NOMO-1 treated with DMSO at 0.1 percent for 48 hours (cell line): ENCODE results near the gene PTPRM.

Experiments used
- DNase-seq: peaks from one replicate; lab custom pipeline; 2025; ENCODE audit not compliant: unreplicated experiment; lab: John Stamatoyannopoulos, UW

PTPRM gene

DNA sequence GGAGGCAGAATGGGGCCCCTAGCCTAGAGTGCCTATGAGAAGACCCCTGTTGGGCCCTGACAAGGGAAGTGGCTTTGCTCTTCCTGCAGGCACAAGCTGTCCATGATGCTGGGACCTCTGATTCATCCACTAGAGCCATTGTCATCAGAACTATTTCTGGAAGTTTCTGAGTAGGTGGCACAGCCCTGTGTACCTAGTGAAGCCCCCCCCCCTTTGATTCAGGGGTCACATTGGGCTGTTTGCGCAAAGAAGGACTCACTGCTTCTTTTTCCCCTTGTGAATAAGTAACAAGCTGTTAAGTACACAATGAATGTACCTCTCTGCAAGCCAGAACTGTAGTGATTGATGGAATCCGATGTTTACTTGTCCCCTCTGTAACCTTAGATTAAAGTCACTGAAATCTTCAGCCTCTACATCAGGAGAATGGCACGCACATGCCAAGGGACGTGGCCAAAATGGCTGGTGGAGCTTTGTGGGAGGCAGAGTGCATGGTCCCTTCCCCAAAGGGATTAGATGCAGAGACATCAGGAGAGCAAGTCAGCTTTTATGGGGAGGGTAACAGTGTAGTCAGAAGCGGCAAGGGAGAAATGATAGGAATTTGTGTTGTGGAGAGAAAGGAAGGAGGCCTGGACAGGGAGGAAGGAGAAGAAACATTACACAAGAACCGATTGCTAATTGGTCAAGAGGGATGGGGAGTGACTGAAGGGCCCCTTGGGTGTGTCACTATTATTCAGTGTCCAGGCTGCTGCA, 774.5 kb downstream of the PTPRM start:
- DNase-seq, result no peak

DNA sequence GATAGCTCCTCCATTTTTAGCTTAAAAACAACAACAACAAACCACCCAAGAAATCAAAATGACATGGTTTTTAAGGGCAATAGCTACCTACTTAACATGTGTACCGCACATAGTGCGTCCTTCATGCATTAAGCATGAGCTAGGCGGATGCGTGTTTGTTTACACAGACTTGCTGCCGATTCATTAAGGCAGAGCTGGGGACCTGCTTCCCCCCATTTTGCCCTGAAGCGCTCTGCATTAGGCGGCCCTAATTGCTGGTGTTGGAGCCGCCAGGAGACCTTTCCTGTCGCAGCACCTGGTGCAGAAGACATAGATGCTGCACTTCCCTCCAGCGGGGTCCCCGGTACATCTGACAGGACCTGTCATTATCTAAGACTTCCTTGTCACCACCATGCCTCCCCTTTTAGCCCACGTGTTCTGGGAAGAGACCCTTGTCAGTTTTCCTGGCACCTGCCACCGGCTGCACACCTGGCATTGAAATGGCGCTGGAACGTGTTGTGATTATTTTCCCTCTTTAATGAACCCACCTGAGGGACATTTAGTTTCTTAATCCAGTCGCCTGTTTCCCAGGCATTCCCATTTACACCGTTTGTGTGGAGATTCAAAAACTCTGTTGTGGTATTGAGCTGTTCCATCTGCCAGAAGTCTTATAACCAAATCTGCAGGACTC, 781.1 kb downstream of the PTPRM start:
- no peak for DNase-seq

DNA sequence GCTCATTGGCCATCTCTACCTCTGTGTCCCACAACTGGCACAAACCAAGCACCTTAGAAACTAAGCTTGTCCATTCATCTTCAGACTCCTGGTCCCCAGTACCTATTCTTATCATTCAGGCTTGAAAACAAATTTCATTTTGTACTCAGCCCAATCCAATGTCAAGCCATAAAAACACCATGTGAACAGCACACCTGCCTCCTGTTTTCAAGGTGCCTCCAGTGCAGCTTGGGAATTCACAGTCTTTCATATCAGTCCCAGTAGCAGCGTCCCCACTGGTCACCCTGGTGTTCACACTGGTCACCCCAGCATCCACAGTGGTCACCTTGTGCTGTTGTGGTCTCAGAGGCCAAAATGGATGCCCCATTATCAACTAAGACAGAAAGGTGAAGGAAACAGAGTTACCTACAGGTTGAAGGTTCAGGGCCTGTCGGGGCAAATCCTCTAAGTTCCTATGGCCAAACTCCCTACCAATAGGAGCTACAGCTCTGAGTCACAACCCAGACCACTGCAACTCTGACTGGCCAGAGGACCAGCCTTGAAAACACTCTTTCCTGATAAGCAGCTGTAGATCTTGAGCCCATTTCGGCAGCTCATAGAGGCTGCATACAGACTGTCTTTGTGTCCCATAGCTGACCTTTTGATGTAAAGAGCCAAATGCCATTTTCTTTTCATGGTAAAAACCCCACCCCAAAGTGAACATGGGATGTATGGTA, 782.6 kb downstream of the PTPRM start:
- DNase-seq, result no peak

DNA sequence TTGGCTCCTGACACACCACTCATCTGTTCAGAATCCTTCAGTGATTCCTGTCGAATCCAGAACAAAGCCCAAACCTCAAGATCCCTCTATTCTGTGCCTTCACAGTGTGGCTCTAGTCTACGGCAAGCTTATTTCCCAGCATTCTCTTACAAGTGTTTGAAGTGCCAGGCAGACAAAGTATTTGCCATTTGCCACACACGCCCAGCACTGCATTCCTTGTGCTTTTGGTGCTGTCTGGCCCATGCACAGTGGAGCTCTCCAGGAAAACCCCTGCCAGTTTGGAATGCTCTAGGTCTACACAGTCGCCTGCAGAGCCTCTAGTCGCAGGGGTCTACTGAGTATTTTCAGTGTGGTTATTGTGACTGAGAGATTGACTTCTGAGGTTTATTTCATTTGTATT, 783.5 kb downstream of the PTPRM start:
- no peak for DNase-seq

DNA sequence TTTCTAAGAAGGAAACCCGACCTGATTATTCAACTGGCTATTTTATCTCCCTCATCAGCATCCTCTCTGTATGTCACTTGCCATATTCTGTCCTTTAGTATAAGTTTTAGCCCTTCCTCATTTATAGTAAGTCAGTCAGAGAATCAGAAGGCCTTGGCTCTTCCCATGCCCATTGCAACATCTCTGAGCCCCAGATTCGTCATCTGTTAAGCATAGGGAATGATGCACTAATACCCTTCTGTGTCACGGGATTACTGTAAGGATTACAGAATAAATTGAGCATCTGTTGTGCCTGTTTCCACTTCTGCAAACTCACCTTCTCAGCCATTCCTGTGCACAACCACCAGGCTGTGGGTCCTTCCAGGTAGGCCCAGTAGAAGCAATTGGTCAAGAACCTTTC, 784.0 kb downstream of the PTPRM start:
- DNase-seq, result no peak

DNA sequence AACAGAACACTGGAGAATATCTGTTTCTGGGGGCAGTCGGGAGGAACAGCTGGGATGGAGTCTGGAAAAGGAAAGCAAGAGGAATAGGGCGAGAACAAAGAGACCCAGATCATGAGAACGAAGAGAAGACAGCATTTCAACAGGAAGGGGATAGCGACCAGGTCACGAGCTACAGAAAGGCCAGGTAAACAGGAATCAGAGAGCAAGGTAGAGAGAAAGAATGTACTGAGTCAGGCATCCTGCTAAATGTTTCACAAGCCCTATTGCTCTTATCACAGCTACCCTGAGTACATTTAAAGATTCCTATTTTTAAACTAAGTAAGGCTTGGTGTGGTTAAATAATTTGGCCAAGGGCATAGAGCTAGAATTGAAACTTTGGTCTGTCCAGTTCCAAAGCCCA, 787.2 kb downstream of the PTPRM start:
- no peak for DNase-seq

DNA sequence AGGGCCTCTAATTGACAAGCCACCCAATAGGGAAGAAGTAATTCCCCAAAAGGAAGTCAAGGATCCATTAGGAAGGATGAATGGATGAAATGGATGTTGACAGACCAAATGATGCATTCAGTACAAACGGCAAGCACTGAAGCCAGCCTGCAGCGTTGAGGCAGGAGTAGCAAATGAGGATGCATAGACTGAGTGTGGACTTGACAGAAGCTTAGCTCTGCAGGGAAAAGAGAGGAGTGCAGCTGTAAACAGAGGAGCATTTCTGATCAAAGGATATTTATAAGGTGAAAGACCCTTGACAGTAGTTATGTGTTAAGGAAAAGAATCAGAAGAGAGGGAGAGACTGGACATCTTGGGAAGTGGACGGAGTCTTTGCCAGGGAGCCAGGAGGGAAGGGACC, 788.9 kb downstream of the PTPRM start:
- DNase-seq, result no peak

DNA sequence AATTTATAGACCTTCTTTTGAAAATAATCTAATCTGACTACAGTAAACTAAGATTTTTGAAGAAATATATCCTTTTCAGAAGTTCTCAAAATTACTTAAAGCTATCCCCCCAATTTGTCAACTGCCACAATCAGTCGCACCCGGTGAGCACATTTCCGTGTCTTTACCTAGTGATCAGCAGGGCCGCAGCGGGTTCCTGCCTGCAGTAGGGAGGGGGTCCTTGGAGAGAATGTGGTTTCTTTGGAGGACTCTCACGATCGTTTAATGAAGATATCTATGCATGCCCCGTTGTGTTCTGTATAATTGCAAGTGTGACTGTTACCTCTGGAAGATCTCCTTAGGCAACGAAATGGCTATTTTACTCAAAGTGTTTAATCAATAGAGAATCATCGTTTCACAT, 790.2 kb downstream of the PTPRM start:
- DNase-seq, result no peak

DNA sequence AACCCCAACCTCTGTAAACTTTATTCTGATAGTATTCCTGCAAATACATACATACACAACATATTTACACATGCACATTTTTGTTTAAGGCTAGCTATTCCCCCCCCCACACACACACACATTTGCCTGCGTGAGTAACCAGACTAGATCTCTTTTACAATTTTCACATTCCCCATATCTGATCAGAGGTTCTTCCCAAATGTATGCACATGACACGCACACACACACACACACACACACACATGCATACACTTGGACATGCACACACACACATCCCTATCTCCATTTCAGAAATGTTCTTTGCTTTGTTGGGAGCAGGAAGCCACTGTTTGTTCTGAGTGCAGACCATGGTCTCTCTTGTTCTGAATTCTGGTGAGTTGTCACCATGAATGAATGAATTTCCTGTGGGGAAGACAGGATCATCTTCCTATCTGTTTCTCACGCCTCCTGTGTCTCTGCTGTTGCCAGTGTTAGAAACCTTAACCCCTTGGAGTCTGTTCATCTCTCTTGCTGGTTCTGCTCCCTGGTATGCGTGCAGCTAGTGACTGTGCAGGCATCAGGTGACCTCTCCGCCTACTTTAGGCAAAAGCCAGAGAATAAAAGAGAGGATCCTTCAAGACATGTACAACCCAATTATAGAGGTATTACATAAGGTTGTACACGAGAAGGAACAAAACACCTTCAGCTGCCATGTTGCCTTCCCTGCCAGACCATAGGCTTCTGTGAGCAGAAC, 791.1 kb downstream of the PTPRM start:
- DNase-seq, result no peak

DNA sequence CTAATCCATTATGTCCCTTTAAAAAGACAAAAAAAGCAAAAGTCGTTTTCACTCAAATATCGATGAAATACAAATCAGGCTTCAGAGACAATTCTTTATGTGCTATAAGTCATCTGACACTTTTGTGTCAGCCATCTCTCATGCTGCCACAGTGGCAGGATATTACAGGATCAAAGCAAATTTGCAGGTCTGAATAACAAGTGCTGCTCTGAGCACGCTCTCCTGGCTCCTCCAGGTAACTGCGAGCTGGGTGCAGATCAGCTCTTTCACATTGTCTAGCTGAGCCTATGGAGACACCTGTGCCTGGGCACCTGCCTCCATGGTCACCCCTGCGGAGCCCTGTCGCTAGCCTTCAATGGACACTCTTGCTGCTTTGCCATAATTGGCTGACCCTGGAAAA, 792.0 kb downstream of the PTPRM start:
- no peak for DNase-seq

DNA sequence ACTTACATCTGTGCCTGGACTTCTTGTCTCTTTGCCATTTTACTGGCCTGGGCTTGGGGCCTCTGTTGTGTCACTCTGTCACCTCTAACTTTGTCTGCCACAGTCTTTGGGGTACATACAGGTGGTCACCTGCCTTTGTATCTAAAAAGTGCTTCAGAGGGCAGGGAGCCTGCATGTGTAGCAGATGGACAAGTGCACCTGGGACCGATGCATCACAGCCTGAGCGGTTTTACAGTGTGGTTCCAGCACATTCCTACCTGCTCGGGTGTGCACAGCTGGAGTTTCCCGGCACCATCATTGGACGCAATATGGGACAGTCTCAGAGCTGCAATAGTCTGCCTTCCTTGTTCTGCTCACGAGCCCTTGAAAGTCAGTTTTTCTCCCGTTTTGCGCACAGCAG, 792.4 kb downstream of the PTPRM start:
- DNase-seq, result no peak

DNA sequence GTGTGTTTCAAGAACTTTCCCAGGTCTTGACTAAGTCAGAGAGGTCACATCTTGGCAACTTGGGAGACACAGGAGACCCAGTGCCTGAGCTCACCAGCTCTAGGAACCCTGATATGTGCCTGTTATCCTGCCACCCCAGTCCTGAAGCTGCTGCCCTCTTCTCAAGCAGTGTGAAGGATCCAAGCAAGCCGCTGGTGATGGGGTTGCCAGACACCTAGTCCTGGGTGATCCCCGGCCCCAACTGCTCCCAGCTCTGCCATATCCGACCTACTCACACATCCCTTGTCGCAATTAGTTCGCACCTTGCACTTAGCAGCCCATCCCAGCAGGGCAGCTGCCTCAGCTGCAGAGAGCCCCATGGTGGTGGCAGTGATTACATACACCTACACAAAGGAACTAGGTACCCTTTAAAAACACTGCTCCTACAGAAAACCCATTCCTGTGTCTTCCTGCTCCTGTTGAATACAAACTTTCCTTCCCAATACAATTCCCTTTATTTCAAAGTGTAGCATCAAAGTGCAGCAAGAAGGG, 794.9 kb downstream of the PTPRM start:
- no peak for DNase-seq

DNA sequence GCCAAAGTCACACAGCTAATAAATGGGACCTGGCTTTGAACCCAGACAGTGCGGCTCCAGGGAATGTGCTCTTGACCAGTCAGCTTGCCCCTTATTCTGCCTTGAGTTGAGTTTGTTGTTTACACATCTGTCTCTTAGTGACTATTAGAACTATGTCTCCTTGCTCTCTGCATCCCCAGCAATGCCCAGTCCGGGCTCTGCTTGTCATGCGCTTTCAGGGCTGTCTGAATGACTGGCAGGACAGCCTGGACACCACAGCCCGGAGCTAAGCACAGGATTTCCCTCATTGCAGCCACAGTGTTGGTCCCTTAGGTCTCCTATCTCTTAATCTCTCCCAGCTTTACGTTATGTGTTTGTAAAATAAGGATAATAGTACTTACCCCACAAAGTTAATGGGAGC, 795.7 kb downstream of the PTPRM start:
- DNase-seq, result no peak

DNA sequence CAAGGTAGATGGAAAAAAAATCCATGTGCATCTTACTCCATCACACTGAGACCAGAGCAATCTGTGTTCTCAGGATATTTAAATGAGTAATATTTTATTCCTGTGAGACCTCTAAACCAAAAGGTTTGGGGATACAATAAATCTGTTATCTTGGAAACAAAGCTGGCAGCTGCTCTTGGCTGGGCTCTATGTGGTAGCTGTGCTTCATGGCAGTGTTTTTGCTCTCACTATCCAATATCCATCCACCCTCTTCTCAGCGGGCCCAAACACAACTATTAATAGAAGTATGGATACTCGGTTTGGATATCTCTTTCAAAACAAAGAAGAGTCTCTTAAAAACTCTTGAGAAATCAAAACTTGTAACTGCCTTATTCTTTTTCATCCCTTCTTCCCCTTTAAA, 797.3 kb downstream of the PTPRM start:
- no peak for DNase-seq

DNA sequence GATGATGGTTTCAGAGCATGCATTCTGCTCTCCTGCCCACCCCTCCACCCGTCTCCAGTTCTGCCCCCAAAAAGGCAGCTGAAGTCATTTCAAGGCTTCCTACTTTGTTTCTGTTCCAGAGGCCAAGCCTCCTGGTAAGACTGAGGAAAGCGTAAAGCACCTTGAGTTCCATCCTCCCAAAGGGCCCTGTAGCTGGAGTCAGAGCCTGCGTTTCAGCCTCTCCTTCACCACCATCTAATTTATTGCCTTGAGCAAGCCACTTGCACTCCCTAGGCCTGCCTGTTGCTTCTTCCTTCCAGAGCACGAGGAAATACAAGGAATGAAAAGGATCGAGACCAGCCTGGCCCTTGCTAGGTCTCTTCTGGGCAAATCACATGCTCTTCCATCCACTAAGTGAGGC, 797.9 kb downstream of the PTPRM start:
- DNase-seq, result no peak

DNA sequence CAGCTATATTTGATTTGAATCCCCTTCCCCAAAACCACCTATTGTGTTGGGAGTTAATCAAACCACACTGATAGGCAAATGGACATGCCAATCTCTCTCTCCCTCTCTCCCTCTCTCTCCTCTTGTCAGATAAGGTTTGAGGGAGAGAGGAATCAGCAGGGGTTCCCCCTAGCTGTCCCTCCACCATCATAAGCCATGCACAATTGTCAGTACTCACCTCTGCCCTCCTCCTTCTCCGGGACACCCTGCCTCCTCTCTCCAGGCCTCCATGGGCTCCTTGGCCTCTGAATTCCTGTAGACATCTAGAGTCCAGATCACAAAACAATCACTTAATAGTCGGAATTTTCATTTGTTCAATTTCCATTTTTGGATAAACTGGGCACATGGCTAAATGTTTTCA, 798.4 kb downstream of the PTPRM start:
- no peak for DNase-seq

DNA sequence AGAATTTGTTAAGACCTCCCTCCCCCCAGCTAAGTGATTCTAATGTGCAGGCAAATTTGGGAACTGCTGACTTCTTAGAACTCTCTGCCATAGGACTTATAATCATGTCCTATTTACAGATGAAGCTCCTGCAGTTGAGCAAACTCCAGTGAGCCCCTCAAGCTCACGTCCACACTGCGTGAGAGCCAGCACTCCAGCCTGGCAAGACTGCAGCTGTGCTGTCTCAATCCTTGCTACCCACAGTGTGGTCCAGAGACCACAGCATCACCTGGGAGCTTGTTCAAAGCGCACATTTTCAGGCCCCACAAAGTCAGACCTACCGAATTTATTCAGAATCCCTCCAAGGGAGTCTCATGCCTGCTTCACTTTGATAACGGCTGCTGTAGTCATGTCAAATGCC, 799.0 kb downstream of the PTPRM start:
- DNase-seq, result no peak

DNA sequence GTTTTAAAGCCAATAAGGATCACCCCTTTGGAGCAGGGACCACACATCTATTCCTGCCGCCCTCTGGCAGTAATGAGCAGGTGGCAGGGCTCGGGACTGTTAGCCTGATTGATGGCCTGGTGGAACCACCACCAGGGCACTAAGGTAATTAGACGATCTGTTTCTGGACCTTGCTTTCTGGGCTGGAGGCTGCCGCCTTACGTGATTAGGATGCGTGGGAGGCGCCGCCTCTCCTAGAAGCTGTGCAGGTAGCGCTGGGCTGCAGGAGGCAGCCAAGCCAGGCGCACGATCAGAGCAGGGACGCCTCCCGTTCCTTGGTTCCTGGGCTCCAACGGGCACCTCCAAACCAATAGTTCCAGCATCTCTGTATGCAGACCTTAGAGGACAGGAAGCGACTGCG, 799.5 kb downstream of the PTPRM start:
- no peak for DNase-seq

DNA sequence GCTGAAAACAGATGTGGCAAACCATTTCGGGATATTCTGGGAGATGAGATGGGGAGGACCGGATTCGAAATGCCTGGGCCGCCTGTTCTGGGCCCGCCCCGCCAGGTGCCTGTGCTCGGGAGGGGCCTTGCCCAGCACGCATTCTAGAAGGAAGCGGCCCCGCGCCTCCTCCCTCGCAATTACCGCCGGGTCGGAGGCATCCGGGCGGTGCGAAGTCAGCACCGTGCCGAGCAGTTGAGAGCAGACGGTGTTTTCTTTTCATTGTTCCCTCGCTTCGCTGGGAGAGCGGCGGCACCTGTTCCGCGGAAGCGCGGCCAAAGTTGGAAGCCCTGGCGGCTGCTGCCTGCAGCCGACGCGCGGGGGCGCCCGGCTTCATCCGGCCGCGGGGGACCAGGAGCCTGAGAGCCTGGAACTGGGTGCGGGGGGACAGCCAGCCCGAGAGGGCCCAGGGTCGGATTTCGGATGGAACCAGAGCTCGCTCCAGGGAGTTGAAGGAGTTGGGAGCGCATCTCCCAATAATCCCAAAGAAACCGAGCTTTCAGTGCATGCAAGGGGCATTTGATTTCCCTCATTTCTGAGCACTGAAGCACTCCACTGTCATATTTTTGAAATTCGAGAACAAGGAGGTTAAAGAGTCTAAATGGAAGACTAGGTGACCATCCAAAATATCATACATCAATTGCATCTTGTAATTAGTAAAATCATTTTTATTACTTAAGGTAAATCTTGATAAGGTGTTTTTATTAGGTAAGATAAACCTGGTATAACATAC, 800.3 kb downstream of the PTPRM start:
- no peak for DNase-seq

DNA sequence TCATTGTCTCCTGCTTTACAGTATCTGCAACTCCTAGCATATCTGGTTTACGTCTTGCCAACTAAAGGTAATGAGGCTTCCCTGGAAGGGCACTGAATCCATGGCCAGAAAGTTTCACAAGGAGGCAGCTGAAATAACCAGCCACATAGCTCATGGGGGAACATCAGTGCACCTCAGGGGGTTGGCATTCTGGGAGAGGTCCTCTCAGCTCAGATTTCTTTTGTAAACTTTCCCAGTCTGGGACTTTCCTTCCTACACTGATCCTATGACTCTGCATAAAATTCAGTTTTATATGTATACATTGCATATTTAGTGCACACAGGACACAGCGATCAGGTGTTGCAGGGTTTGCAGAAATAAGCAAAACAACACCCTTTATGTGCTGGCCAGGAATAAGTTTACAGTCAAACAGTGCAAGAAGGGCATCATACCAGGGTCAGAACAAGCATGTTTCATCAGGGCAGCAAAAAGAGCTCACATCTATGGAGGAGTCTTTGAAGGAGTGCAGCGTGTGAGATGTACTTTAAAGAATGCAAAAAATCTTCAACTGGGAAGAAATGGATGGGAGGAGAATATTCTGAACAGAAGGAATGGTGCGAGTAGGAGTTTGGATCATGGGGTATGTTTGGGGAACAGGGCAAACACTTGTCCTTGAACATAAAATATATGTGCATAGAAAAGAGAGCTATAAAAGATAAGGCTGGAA, 801.5 kb downstream of the PTPRM start:
- DNase-seq, result no peak
